Ammon's horn (tissue), 1 donor: ENCODE measurements around the gene USP10.

Experiments used
- DNase-seq: peaks from one replicate; pipeline ENCODE4 v3.0.0-alpha.2; 2016; ENCODE audit warnings: low spot score

The USP10 gene, protein sequence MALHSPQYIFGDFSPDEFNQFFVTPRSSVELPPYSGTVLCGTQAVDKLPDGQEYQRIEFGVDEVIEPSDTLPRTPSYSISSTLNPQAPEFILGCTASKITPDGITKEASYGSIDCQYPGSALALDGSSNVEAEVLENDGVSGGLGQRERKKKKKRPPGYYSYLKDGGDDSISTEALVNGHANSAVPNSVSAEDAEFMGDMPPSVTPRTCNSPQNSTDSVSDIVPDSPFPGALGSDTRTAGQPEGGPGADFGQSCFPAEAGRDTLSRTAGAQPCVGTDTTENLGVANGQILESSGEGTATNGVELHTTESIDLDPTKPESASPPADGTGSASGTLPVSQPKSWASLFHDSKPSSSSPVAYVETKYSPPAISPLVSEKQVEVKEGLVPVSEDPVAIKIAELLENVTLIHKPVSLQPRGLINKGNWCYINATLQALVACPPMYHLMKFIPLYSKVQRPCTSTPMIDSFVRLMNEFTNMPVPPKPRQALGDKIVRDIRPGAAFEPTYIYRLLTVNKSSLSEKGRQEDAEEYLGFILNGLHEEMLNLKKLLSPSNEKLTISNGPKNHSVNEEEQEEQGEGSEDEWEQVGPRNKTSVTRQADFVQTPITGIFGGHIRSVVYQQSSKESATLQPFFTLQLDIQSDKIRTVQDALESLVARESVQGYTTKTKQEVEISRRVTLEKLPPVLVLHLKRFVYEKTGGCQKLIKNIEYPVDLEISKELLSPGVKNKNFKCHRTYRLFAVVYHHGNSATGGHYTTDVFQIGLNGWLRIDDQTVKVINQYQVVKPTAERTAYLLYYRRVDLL

DNA sequence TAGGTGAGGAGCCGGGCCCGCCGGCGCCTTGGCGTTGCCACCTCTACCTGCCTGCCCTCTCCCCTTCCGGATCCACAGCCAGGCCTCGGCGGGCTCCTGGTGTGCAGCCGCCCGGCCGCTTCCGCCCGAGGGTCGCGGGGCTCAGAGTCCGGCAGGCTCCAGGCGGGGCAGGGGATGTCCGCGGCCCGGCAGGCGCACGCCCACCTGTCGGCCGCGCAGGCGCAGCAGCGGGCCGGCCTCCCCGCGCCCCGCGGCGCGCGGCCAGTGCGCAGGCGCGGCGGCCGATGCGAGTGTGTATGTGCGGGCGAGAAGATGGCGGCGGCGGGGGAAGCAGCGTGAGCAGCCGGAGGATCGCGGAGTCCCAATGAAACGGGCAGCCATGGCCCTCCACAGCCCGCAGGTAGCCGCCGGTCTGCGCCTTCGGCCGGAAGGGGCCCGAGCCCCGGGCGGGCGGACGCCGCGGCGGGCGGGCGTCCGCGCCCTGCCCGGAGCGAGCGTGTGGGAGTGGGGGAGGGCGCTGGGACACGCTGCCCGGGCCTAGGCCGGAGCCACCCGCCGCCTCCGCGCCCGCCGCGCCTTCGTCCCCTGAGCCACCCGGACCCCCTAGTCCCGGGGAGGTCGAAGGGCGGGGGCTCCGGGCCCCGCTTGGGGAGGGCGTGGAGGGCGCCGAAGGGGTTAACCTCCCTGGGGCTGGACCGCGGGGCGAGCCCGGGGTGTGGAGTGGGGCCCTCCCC is at the start of gene USP10:
TSS of gene USP10 (plus strand) at position 289 of the 734 bp plus-strand sequence. CDS start at position 380, 91 bp downstream.
- DNase-seq = peak; percentile 82

DNA sequence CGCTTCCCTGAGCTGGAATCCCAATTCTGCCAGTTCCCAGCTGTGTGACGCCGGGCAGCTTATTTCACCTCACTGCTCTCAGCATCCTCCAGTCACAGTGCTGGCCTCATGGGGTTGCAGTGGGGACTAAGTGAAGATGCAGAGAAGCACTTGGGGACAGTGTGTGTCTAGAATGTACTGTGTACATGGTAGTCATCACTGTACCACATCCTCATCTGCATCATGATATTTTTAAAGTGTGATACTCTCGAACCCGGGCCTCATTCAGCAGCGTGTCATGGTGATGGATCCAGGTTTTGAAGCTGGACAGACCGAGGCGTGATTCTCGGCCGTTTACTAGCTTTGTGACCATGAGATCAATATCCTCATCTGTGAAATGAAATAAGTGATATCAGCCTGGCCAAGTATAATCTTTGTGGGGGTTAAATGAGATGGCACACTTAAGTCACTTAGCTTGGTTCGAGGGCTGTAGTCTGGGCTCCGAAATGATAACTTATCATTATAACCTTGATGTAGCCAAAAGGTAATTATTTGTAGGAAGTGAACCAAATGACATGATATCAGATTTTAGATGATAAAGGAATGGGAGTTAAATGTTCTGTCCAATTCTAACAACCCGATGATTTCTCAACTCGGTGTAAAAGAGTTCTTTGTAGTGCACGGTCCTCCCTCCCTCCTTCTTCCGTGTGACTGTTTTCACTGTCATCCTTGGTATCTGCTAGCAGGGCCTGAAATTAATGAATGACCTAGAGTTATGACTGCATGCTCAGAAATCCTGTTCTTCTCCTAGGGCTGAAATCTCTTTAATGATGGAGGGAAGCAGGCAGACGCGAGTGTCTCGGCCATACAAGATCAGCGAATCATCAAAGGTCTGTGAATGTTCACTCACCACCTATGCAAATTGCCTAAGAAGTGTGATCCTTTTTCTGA is 49.5 kb upstream of the USP10 start:
- no peak for DNase-seq

DNA sequence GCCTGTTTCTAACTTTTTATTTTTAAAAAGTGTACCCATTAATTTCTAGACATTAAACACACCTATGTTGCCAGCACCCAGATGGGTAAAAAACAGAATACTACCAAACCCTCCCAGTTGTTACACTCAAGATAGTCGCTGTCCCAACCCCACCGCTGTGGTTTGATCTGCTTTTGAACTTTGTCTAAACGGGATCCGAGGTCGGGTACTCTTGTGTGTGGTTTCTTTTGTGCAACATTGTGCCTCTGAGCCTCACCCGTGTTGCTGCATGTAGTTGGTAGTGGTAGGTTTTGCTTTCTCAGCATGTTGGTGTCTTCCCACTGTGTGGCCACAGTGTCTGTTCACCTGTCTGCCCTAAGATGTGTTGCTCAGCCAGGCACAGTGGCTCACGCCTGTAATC is 47.2 kb upstream of the USP10 start:
- no peak for DNase-seq

DNA sequence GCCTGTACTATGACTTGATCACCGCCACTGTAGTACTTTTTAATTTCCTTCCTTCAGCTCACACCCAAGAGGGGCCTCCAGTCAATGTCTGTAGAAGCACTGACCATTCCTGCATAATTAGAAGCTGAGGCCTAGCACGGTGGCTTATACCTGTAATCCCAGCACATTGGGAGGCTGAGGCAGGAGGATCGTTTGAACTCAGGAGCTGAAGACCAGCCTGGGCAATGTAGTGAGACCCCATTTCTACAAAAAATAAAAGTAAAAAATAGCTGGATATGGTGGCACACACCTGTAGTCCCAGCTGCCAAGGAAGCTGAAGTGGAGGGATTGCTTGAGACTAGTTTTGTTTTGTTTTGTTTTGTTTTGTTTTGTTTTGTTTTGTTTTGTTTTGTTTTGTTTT is 45.6 kb upstream of the USP10 start:
- no peak for DNase-seq

DNA sequence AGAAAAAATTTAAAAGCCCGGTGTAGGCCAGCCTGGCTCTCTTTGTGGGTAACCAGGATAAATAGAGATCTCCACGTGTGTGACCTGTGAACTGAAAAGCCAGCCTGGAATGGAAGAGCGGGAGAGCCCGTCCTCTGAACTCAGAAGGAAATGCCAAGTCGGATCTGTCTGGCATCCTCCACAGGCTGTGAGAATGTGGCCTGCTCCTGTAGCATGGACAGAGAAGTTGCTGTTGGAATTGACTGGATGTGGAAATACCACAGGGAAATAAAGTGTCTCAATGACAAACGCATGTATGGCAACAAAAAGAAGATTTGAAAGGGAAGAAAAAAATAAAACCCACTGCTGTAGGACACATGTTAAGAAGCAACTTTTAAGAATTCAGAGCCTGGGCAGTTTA is 44.8 kb upstream of the USP10 start:
- DNase-seq = no peak

DNA sequence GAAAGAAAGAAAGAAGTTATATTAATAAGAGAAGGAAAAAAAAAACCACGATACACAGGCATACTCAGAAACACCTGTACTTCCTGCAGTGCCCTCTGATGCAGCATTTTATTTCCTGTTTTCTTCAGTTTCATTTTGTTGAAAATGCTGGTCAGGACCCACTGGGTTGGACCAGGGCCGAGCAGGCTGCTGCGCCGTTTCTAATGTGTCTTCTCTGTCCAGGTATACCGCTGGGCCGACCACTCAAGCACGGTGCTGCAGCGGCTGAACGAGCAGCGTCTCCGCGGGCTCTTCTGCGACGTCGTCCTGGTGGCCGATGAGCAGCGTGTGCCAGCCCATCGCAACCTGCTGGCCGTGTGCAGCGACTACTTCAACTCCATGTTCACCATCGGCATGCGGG is 43.2 kb upstream of the USP10 start:
- DNase-seq = no peak

DNA sequence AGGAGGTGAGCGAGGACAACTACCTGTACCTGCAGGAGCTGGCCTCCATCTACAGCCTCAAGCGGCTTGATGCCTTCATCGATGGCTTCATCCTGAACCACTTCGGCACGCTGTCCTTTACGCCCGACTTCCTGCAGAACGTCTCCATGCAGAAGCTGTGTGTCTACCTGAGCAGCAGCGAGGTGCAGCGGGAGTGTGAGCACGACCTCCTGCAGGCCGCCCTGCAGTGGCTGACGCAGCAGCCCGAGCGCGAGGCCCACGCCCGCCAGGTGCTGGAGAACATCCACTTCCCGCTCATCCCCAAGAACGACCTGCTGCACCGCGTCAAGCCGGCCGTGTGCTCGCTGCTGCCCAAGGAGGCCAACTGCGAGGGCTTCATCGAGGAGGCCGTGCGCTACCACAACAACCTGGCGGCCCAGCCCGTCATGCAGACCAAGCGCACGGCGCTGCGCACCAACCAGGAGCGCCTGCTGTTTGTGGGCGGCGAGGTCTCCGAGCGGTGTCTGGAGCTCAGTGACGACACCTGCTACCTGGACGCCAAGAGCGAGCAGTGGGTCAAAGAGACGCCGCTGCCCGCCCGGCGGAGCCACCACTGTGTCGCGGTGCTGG is 42.5 kb upstream of the USP10 start:
- no peak for DNase-seq

DNA sequence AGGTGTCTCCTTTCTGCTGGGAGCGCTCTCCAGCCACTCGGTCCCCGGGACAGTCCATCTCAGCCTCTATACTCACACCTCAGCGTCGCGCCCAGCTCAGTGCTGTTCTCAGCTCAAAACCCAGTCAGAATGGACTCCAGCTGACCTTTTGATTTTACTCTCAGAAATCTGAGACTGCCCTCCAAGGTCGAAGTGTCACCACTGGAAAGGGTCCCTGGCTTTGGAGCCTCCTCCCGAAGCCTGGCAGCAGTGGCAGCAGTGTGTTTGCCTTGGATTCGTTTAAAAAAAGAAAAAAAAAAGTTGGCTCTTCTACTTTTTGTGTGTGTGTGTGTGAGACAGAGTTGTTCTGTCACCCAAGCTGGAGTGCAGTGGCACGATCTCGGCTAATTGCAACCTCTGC is 41.1 kb upstream of the USP10 start:
- DNase-seq = no peak

DNA sequence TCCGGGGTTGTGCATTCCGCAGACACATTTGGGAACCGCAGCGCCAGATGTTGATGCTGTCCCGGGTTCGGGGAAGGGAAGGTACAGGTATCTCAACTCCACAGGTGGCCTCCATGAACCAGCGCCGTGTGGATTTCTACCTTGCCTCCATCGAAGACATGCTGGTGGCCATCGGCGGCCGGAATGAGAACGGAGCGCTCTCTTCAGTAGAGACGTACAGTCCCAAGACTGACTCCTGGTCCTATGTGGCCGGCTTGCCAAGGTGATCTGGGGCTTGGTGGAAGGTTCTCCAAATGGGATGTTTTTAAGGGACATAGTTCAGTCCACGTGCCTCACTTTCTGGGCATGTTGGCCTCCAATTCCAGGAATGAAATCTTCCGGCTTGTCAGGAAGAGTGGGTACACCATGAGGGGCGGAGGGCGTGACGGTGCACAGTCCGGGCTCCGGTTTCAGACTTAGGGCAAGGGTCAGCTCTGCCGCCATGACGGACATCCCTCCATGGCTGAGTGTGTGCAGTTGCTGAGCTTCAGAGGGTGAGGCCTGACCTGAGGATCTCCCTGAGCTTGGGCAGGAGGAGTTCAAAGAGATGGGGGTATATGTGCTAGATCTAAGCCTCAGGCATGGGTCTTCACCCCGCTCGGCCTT is 40.0 kb upstream of the USP10 start:
- no peak for DNase-seq

DNA sequence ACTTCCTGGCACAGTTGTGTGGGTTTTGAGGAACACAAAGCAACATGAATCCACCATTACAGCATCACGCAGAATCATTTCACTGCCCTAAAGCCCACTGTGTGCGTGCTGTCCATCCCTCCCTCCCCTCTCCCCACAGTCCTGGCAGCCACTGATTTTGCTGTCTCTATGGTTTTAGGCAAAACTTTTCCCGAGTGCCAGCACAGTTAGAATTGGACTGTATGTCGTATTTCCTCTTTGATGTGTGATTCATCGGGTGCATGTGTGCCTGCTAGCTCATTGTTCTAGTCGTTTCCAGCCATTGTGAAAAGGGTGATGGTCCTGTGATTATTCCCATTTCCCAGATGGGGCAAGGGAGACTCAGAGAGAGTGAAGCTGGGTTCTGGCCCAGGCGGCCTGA is 38.8 kb upstream of the USP10 start:
- no peak for DNase-seq

DNA sequence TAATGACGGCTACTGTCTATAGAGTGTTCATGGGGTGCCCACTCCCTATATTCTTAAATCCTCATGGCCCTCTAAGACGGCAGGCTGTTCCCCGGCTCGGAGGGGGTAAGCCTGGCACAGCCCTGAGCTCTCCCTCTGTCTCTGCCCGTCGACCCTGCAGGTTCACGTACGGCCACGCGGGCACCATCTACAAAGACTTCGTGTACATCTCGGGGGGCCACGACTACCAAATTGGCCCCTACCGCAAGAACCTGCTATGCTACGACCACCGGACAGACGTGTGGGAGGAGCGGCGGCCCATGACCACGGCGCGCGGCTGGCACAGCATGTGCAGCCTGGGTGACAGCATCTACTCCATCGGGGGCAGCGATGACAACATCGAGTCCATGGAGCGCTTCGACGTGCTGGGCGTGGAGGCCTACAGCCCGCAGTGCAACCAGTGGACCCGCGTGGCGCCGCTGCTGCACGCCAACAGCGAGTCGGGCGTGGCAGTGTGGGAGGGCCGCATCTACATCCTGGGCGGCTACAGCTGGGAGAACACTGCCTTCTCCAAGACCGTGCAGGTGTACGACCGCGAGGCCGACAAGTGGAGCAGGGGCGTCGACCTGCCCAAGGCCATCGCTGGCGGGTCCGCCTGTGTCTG is 38.3 kb upstream of the USP10 start:
- no peak for DNase-seq

DNA sequence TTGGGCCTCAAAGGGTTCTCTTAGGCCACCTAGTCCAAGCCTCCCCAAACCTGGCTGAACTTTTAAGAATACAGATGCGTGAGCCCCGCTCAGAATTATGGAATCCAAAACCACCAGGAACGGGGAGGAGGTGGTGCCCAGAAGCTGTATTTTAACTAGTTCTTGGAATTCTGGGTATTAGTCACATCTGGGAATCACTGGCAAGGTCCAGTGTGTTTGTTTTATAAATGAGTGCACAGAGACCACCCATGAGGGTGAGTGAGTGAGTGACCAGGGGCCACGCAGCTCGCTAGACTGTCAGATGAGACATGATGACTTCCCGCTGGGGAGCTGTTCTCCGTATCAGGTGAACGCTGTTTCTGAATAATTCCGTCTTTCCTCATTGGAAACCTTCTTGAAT is 37.3 kb upstream of the USP10 start:
- no peak for DNase-seq

DNA sequence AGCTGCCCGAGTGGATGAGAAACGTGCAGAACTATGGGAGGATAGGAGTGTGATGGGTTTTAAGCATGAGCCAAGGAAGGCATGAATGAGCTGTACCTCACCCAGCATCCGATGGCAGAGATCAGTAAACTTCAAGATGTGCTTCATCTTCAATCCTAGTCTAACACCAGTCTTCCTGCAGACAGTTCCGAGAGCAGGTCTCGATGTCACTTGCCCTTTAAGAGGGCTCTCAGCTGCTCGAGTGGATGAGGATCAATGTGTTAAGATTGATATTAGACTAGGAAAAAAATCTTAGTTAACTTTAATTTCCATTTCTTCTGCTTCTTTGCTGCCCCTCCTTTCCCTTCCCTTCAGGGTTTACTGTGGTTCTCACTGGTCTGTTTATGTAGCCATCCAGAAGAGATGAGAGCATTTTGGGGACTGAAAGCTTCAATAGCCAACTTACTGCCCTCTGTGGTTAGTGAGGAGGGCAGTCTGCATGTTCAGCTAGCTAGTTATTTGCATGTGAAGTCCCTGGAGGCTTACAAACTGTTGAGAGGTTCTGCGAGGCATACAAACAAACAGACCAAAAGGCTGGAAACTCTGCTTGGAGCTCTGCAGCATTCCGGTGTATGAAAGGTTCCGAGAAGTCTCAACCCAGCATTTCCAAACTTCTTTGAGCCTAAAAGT is 36.2 kb upstream of the USP10 start:
- DNase-seq = no peak

DNA sequence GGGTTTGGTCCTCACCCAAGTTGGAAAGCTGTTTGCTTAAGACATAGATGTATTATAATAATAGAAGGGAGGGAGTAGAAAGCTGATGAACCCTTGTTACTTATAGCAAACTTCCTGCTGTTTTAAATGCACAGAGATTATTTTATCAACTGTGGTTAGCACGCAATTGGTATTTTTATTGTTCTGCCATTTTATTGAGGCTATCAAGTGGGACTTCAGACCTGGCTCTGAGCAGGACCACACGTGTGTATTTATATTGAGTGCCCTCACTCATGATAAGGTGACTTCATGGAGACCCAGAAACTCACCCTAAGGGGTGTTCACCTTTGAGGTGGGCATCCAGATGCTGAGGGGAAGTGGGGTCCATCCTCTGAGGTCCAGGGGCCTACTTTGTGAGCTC is 34.4 kb upstream of the USP10 start:
- no peak for DNase-seq

DNA sequence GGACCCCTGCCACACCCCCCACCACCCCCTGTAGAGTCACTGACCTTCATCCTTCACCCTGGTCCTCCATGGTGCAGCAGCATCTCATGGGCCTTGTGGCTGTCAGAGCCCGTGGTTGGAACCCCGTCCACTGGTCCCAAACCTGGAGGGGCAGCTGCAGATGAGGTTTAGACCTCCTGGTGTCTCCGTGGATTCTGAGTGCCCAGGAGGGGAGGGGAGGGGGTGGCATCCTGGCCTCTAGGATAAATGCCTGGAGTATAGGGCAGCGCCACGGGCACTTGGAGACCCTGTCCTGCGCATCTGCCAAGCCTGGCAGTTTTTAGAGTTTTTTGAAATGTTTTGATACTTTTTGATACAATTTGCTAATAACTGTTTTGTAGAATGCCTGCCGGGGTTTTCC is 34.0 kb upstream of the USP10 start:
- DNase-seq = no peak

DNA sequence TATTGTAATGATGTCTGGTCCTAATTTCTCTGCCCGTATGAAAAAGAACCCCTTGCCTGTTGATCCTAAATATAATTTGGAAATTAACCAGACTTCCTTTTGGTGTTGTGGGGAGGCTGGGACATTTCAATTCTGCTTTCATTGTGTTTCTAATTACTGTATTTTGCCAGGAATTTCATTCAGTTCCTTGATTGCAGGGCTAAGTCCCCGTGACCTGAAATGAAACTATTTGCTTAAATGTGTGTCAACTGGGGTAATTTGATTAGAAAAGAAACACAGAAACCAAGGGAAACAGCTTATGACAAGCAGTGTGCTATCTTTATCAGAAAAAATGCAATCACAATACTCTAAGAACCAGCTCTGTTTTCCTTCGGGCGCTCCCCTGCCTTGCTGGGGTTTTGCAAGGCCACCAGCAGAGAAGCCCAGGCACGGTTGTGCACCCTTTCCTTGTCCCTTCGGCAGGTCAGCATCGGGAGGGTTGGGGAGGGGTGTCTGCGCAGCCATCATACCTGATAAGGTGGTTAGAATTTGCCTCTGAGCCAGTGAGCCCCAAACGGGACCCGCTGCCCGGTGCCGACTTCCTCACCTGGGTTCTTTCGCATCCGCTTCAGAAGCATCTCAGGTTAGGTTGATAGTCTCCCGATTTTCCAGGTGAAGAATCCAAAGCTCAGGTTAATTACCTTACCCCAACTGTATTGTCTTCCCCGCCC is 32.0 kb upstream of the USP10 start:
- no peak for DNase-seq

DNA sequence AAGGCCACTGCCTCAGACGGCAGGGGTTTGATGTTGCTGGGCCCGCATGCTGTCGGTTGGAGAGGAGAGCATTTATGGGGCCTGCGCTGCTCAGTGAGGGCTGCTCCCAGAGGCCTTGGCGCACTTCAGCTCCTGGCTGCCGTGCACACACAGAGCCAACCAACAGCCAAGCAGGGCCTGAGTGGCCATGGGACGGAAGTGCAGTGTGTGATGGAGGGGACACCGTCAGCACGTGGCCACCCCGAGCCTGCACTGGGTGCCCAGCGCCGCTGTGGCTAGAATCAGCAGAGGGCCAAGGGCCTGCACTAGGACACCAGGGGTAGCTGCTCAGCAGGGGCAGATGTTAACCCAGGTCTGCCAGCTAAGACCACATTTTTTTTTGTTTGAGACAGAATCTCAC is 29.7 kb upstream of the USP10 start:
- DNase-seq = no peak

DNA sequence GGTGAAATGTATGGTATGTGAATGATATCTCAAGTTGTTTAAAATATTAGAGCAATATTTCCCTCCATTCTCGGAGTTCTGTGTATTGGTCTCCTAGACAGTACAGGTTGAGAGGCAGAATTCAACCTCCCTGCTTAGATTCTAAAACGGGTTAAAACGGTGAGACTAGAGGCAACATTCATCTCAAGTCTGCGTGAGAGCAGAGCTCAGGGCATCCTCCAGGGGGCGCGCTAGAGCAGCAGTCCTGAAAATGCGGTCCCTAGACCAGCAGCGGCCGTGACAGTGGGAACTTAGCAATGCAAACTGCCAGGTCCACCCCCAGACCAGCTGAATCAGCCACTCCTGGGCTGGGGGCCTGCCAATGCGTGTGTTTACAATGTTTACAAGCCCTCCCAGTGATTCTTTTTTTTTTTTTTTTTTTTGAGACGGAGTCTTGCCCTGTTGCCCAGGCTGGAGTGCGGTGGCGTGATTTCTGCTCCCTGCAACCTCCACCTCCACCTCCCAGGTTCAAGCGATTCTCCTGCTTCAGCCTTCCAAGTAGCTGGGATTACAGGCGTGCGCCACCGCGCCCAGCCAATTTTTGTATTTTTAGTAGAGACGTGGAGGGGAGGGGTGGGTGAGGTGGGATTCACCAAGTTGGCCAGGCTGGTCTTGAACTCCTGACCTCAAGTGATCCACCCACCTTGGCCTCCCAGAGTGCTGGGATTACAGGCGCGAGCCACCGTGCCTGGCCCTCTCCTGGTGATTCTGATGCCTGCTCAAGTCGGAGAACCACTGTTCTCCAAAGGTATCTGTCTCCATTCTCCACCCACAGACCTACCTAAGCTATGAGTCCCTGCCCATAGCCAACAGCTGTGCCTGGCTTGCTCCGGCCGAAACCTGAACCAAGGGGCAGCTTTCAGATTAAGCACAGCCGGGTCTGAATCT is 27.3 kb upstream of the USP10 start:
- DNase-seq = peak; percentile 83
